Kidney epithelial cell (primary cell): Measurements from ENCODE around the gene MAP3K20. TPM values are rescaled to one million over a fixed set of nuclear protein-coding genes. Genes with fewer than 3 reads are reported as not detected.
"Not testable (repeated sequence)": the region's sequence is repeated elsewhere in the genome, so short reads cannot be mapped to it uniquely, and the experiment has no call there.

Experiments used
- DNase-seq: peaks from one replicate; pipeline ENCODE4 v3.0.0-alpha.2; 2010; ENCODE audit warnings: low read depth
- H3K27me3 ChIP-seq: 2 replicates; pipeline ENCODE4 v1.6.0; 2011; ENCODE audit warnings: low read length; ENCODE audit not compliant: control insufficient read depth, insufficient read depth
- H3K36me3 ChIP-seq: 2 replicates; pipeline ENCODE4 v1.5.1; 2011; ENCODE audit warnings: low read length; ENCODE audit not compliant: control insufficient read depth, insufficient read depth
- H3K4me3 ChIP-seq: 2 replicates; pipeline ENCODE4 v1.5.1; 2011; ENCODE audit warnings: low read depth, mild to moderate bottlenecking, control low read depth, low read length
- total RNA-seq: library from RNA; depleted of rRNA; stranded (reverse); fragments of >200 nt; gene quantifications from 2 replicates; pipeline ENCODE4 v1.2.3, GENCODE V29; 2015
- TF ChIP-seq, protein P1 (sequence below): IDR thresholded peaks from 2 replicates; pipeline ENCODE4 v1.5.1; 2011; ENCODE audit warnings: mild to moderate bottlenecking, moderate library complexity, low read length, control low read depth, inconsistent platforms; ENCODE audit not compliant: insufficient read depth, poor library complexity, severe bottlenecking

Gene MAP3K20
- total RNA-seq, 1 donor from 2014 or later: 18.9 TPM

- DNase-seq: no peak
- Histone ChIP-seq H3K4me3 (no peak overlapping the region), H3K36me3 (no peaks in the 10 kb centered on the region), H3K27me3 (no peaks in the 10 kb centered on the region)
- TF ChIP-seq, protein P1, sequence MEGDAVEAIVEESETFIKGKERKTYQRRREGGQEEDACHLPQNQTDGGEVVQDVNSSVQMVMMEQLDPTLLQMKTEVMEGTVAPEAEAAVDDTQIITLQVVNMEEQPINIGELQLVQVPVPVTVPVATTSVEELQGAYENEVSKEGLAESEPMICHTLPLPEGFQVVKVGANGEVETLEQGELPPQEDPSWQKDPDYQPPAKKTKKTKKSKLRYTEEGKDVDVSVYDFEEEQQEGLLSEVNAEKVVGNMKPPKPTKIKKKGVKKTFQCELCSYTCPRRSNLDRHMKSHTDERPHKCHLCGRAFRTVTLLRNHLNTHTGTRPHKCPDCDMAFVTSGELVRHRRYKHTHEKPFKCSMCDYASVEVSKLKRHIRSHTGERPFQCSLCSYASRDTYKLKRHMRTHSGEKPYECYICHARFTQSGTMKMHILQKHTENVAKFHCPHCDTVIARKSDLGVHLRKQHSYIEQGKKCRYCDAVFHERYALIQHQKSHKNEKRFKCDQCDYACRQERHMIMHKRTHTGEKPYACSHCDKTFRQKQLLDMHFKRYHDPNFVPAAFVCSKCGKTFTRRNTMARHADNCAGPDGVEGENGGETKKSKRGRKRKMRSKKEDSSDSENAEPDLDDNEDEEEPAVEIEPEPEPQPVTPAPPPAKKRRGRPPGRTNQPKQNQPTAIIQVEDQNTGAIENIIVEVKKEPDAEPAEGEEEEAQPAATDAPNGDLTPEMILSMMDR: no peak
Observed at GRCh38 chr2:173165443-173166238, 90.0 kb downstream of the MAP3K20 start.

GRCh38 chr2:173171321-173171720, 95.7 kb downstream of the MAP3K20 start:
- Histone ChIP-seq H3K4me3 (no peak overlapping the region), H3K36me3 (no peaks in the 10 kb centered on the region), H3K27me3 (no peaks in the 10 kb centered on the region)
- no peak for DNase-seq
- TF ChIP-seq, protein P1: no peak

DNA sequence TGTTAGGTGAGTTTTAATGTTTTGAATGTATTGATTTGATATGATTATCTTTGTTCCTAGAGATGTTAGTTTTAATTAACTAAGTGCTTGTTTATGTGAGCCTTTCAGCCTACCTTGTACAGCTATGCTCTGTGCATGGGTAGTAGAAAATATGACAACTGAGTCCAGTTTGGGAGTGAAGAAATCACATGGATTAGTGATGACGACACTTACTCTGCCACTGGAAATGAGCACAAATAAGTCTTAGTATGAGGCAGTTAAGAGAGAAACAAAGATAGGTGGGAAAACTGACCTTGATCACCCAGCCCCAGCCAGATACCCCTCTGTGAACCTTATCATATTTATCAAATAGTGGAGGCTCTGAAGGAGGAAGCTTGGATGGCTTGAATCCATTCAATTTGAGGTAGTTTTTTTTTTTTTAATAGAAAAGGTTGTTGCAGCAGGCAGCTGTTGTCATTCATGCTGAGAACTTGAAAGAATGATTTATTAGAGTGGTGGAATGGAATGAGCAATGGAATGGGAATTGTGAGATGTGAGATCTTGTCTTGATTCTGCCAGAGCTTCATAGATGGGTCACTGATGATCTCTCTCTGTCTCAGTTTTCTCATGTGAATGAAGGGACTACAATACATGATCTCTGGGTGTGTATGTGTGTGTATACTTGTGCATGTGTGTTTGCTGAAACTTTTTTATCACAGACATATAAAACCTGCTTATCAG, 96.4 kb downstream of the MAP3K20 start:
- TF ChIP-seq, protein P1: no peak
- Histone ChIP-seq H3K36me3 (no peaks in the 10 kb centered on the region), H3K27me3 (no peaks in the 10 kb centered on the region), H3K4me3 (no peak overlapping the region)
- DNase-seq: no peak

DNA sequence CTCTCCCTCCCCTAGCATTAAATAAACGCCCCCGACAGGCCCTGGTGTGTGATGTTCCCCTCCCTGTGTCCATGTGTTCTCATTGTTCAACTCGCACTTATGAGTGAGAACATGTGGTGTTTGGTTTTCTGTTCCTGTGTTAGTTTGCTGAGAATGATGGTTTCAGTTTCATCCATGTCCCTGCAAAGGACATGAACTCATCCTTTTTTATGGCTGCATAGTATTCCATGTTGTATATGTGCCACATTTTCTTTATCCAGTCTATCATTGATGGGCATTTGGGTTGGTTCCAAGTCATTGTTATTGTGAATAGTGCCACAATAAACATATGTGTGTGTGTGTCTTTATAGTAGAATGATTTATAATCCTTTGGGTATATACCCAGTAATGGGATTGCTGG, 98.7 kb downstream of the MAP3K20 start:
- not testable (repeated sequence) for H3K36me3 ChIP-seq, DNase-seq, H3K4me3 ChIP-seq, H3K27me3 ChIP-seq

- Histone ChIP-seq H3K27me3 (no peaks in the 10 kb centered on the region), H3K4me3 (no peak overlapping the region), H3K36me3 (no peaks in the 10 kb centered on the region)
- TF ChIP-seq, protein P1: no peak
- no peak for DNase-seq
Observed at GRCh38 chr2:173175222-173175621, 99.6 kb downstream of the MAP3K20 start.

- TF ChIP-seq, protein P1: no peak
- Histone ChIP-seq H3K4me3 (no peak overlapping the region), H3K27me3 (no peaks in the 10 kb centered on the region), H3K36me3 (no peaks in the 10 kb centered on the region)
- DNase-seq: no peak
Observed at GRCh38 chr2:173181982-173182381, 106.3 kb downstream of the MAP3K20 start.
